ENCODE results near the gene TMEM86A. TPM values are rescaled to one million over a fixed set of nuclear protein-coding genes. Genes with fewer than 3 reads are reported as not detected.

TMEM86A gene
- total RNA-seq, 2 donors from 2014 or later: 5.4 to 6.1 TPM

DNA sequence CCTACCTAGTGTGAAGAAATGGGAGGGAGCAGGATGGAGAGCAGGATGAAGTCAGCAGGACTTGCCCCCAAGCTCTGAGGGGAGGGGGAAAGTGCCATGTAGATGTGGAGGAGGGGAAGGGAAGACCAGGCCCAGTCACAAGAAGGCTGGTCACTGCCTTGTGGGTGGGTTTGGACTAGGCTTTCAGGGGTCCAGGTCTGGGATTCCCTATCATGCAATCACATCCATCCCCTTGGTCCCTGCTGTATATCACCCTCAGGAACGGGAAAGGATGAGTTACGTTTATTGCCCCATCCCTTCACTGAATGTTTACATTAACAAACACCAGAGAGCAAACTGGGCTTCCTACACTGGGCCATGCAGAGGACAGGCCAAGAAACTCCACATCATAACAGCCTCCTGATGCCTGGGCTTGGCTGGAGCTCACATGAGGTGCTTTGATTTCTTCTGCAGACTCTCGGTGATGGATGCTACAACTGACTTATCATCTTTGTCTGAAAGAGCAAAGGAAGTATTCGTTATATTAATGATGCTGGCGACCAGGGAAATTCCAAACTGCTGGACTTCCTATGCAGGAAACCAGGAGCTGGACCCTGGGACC is 5.6 kb downstream of the TMEM86A start:
- Mint-ChIP-seq H3K36me3 (ENCODE audit: low read depth) (peaks cover 2% of the 10 kb centered on the region), H3K4me1 (peaks cover 29% of the 10 kb centered on the region), H3K4me3 (no peak overlapping the region), H3K27ac (peak overlapping the region; percentile 98), H3K27me3 (no peaks in the 10 kb centered on the region)
- ATAC-seq: no peak
- DNase-seq: no peak
- no peaks in the 10 kb centered on the region for H3K9me3 ChIP-seq (ENCODE audit: control insufficient read depth, low read length, poor library complexity, severe bottlenecking)

GRCh38 chr11:18704698-18705097 is 6.1 kb downstream of the TMEM86A start:
- H3K27ac Mint-ChIP-seq: peak overlapping the region; percentile 98
- ATAC-seq: no peak
- H3K9me3 ChIP-seq (ENCODE audit: control insufficient read depth, low read length, poor library complexity, severe bottlenecking): no peaks in the 10 kb centered on the region
- no peaks in the 10 kb centered on the region for H3K27me3 Mint-ChIP-seq
- DNase-seq: no peak
- peaks cover 26% of the 10 kb centered on the region for H3K4me1 Mint-ChIP-seq
- peaks cover 2% of the 10 kb centered on the region for H3K36me3 Mint-ChIP-seq (ENCODE audit: low read depth)
- peak overlapping the region; percentile 99 for H3K4me3 Mint-ChIP-seq

GRCh38 chr11:18705651-18706281 is 7.2 kb downstream of the TMEM86A start:
- peak overlapping the region; percentile 99 for H3K4me3 Mint-ChIP-seq
- no peaks in the 10 kb centered on the region for H3K9me3 ChIP-seq (ENCODE audit: control insufficient read depth, low read length, poor library complexity, severe bottlenecking)
- peak overlapping the region; percentile 98 for H3K27ac Mint-ChIP-seq
- DNase-seq (peak in 1 of 3 donors; percentile 13), ATAC-seq (peak; percentile 45)
- no peaks in the 10 kb centered on the region for H3K27me3 Mint-ChIP-seq
- H3K36me3 Mint-ChIP-seq (ENCODE audit: low read depth): peaks cover 2% of the 10 kb centered on the region
- H3K4me1 Mint-ChIP-seq: peaks cover 23% of the 10 kb centered on the region

DNA sequence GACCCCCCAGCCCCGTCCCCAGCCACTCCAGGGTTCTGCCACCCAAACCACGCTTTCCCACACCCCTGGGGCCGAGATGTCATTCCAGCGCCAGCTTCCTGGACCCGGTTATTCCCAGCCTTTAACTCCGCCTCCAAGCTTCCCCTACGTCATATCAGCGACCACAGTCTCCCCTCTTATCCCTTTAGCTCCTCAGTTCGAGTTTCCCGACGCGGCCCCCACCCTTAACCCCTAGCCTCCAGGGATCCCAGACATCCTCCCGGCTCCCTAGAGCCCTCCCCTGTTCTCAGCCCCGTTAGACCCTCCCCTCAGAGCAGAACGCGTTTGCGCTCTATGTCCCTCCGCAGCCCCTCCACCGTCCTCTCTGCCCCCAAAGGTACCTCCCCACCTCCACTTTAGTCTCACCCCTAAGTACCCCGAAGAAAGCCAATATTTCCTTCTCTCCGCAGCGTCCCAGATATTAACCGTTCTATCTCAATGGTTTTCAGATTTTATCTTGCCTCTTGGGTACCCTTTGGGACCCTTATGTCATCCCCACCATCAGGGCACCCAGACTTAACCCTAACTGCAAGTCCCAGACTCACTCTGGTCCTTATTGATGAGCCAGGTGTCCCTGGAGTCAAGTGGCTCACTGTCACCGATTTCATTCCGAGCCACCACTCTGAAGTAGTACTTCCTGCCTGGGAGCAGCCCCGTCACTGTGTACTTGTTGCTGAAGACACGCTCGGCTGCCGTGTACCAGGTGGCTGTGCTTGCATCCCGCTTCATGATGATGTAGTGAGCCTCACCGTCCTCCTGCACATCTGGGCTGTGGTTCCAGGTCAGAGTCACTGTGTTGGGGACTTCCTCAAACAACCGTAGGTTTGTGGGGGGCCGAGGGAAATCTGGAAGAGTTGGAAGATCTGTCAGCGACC is 8.0 kb downstream of the TMEM86A start:
- DNase-seq (peak; percentile 33 to 46 (median 38)), ATAC-seq (peak; percentile 90)
- peaks cover 2% of the 10 kb centered on the region for H3K36me3 Mint-ChIP-seq (ENCODE audit: low read depth)
- H3K27me3 Mint-ChIP-seq: no peaks in the 10 kb centered on the region
- peak overlapping the region; percentile 99 for H3K4me3 Mint-ChIP-seq
- H3K9me3 ChIP-seq (ENCODE audit: control insufficient read depth, low read length, poor library complexity, severe bottlenecking): no peaks in the 10 kb centered on the region
- H3K27ac Mint-ChIP-seq: peak overlapping the region; percentile 98
- H3K4me1 Mint-ChIP-seq: peaks cover 23% of the 10 kb centered on the region

DNA sequence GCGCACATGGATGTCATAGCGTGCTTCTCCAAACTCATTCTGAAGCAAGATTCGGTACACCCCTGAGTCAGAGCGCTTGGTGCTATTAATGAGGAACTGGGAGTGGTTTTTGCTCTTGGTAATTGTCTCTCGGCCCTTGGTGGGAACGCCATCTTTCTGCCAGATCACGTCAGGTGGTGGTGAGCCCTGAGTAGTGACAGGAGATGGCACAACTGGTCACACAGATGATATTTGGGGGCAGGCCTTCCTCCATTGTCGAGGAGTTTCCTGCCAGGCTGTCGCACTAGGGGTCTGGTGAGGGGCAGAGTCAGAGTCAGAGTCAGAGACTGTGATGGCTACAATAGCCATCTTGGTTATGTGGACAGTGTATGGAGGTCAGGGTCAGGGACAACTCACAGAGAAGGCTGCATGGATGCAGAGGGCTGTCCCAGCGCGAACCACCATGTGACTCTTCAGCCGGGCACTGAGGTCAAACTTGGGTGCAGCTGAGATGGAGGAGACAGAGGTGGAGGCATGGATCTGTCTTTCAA is 9.3 kb downstream of the TMEM86A start:
- no peaks in the 10 kb centered on the region for H3K9me3 ChIP-seq (ENCODE audit: control insufficient read depth, low read length, poor library complexity, severe bottlenecking)
- H3K36me3 Mint-ChIP-seq (ENCODE audit: low read depth): peaks cover 2% of the 10 kb centered on the region
- ATAC-seq: no peak
- H3K4me3 Mint-ChIP-seq: peak overlapping the region; percentile 99
- DNase-seq: no peak
- peaks cover 23% of the 10 kb centered on the region for H3K4me1 Mint-ChIP-seq
- H3K27ac Mint-ChIP-seq: peak overlapping the region; percentile 98
- H3K27me3 Mint-ChIP-seq: no peaks in the 10 kb centered on the region

GRCh38 chr11:18709414-18709813 is 10.8 kb downstream of the TMEM86A start:
- no peaks in the 10 kb centered on the region for H3K27me3 Mint-ChIP-seq
- H3K4me1 Mint-ChIP-seq: peaks cover 19% of the 10 kb centered on the region
- ATAC-seq (no peak), DNase-seq (no peak)
- H3K4me3 Mint-ChIP-seq: no peak overlapping the region
- no peaks in the 10 kb centered on the region for H3K9me3 ChIP-seq (ENCODE audit: control insufficient read depth, low read length, poor library complexity, severe bottlenecking)
- H3K27ac Mint-ChIP-seq: no peak overlapping the region
- peaks cover 2% of the 10 kb centered on the region for H3K36me3 Mint-ChIP-seq (ENCODE audit: low read depth)

GRCh38 chr11:18710545-18710944 is 12.0 kb downstream of the TMEM86A start:
- no peak for ATAC-seq
- H3K4me3 Mint-ChIP-seq: no peak overlapping the region
- H3K27ac Mint-ChIP-seq: peak overlapping the region; percentile 5

GRCh38 chr11:18713646-18714442 is 15.3 kb downstream of the TMEM86A start:
- Mint-ChIP-seq H3K36me3 (ENCODE audit: low read depth) (no peaks in the 10 kb centered on the region), H3K27me3 (no peaks in the 10 kb centered on the region), H3K4me1 (peaks cover 8% of the 10 kb centered on the region), H3K27ac (no peak overlapping the region), H3K4me3 (no peak overlapping the region)
- no peaks in the 10 kb centered on the region for H3K9me3 ChIP-seq (ENCODE audit: control insufficient read depth, low read length, poor library complexity, severe bottlenecking)
- ATAC-seq (no peak), DNase-seq (no peak)

More at GRCh38 chr11:18710545-18710944, 12.0 kb downstream of the TMEM86A start:
- H3K36me3 Mint-ChIP-seq (ENCODE audit: low read depth): peaks cover 2% of the 10 kb centered on the region
- DNase-seq: no peak
- H3K9me3 ChIP-seq (ENCODE audit: control insufficient read depth, low read length, poor library complexity, severe bottlenecking): no peaks in the 10 kb centered on the region
- H3K4me1 Mint-ChIP-seq: peaks cover 12% of the 10 kb centered on the region
- H3K27me3 Mint-ChIP-seq: no peaks in the 10 kb centered on the region

DNA sequence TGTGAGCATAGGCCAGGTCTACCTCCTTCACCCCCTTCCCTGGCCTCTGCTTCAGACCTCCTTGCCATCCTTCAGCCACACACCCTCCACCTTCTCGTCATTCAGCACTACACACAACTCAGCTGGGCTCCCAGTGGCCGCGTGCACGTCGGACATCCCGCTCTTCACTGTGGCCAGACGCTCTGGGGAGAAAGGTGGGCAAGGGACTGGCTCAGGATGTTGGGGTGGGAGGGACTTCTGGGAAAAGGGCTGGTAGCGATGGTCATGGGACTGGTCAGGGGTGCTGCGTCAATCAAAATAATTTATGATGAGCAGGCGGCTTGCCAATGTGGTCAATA is 15.8 kb downstream of the TMEM86A start:
- H3K4me1 Mint-ChIP-seq: peaks cover 8% of the 10 kb centered on the region
- ATAC-seq (no peak), DNase-seq (no peak)
- H3K27ac Mint-ChIP-seq: no peak overlapping the region
- no peaks in the 10 kb centered on the region for H3K9me3 ChIP-seq (ENCODE audit: control insufficient read depth, low read length, poor library complexity, severe bottlenecking)
- H3K27me3 Mint-ChIP-seq: no peaks in the 10 kb centered on the region
- no peak overlapping the region for H3K4me3 Mint-ChIP-seq
- H3K36me3 Mint-ChIP-seq (ENCODE audit: low read depth): no peaks in the 10 kb centered on the region

DNA sequence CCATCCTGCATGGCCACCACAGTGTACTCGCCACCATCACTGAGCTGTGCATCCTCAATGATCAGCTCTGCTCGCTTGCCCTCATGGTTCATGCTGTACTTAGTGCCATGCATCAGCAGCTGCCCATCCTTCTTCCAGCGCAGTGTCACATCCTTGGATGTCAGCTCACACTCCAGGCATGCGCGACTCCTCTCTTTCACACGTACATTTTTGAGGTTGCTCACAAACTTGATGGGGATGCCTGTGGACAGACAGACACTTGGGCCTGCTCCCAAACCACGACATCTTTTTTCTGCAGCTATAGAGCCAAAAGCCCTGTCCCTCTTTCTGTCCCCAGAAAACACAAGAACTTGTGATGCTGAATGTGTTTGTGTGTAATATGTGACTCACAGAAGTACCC is 16.9 kb downstream of the TMEM86A start:
- Mint-ChIP-seq H3K4me1 (peaks cover 10% of the 10 kb centered on the region), H3K4me3 (no peak overlapping the region), H3K36me3 (ENCODE audit: low read depth) (no peaks in the 10 kb centered on the region), H3K27me3 (no peaks in the 10 kb centered on the region), H3K27ac (no peak overlapping the region)
- H3K9me3 ChIP-seq (ENCODE audit: control insufficient read depth, low read length, poor library complexity, severe bottlenecking): no peaks in the 10 kb centered on the region
- no peak for ATAC-seq
- no peak for DNase-seq

GRCh38 chr11:18720091-18720807 is 21.7 kb downstream of the TMEM86A start:
- no peak for ATAC-seq
- Mint-ChIP-seq H3K27me3 (no peaks in the 10 kb centered on the region), H3K4me1 (peaks cover 20% of the 10 kb centered on the region), H3K36me3 (ENCODE audit: low read depth) (no peaks in the 10 kb centered on the region), H3K4me3 (peak overlapping the region; percentile 92), H3K27ac (peak overlapping the region; percentile 74)
- no peaks in the 10 kb centered on the region for H3K9me3 ChIP-seq (ENCODE audit: control insufficient read depth, low read length, poor library complexity, severe bottlenecking)
- DNase-seq: no peak

Data from T-helper 17 cell (primary cell).